GM19372 (cell line): ENCODE data around the gene ARAP3.
"Not testable (repeated sequence)": the region's sequence is repeated elsewhere in the genome, so short reads cannot be mapped to it uniquely, and the experiment has no call there.

Source experiments
- ATAC-seq: cut with Tn5 transposase; IDR thresholded peaks from one replicate; pipeline ENCODE4 v1.9.1; 2021; ENCODE audit warnings: mild to moderate bottlenecking, low read depth, moderate library complexity; ENCODE audit not compliant: unreplicated experiment

ARAP3 gene

DNA sequence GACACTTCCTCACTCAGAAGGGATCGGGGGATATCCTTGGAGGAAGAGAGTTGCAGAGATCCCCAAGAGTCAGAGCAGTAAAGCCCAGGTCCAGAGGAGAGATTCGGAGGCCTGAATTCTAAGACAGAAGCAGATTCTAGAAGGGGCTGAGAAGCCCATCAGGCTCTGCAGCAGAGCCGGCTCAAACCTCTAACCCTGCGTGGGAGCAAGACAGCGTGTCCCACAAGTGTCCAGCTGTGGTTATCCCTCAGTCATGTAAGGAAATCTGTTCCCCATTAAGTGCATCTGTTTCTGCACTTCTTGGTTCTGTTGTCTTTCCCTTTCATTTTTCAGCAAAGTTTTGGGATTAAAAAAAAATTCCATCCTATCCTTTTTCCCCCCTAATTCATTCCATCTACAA lies 58.4 kb downstream of the ARAP3 start:
- ATAC-seq, result no peak

DNA sequence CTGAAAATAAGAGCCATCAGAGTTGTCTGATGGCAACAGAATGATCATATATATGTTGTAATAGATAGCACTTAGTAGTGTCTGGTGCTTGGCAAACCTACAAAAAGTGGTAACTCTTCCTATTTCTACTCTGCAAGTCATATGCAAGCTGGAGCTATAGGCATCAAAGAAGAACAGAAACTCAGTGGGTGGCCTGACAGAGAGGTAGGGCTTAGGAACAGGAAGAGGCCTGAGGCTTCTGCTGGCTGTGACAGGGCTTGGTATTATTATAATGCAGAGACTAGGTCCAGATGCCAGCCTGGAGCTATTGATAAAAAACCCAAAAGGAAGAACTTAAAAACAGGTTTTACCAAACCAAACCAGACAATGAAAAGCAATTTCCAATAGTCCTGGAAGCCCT lies 58.8 kb downstream of the ARAP3 start:
- ATAC-seq, result peak; percentile 51

DNA sequence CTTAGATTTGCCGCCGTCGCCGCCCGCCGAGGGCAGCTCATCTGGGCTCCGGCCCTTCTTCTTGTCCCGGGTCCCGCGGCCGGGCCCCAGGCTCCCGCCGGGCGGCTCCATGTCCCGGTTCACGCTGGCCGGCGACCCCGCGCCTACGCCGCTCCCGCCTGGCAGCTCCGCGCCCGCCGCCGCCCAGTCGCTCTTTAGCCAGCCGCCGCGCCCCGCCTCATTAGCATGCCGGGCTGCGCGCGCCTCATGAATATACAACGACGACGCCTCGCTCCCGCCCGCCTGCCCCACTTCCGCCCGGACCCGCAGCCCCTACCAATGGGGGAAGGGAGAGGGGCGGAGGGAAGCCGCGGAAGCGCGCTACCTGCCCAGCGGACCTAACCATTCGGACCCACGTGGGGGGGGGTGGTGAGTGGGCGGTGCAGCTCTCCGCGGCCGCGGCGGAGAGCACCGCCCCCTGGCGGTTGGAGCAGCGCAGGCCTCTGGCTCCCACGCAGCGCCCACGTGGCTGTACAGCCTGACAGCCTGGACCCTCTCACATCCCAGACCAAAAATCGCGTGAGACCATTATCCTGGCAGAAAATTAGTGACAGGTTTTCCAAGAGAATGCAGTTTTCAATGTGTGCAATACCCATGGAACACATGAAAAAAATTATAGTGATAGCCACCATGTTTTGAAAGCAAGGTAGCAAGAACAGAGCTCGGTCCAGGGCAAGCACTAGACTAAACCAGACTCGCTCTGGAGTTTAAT lies 63.1 kb downstream of the ARAP3 start, which contains the start of gene DIAPH1:
Gene DIAPH1, minus strand, starts transcription at position 197 of the 751 bp plus-strand sequence. Its CDS starts 86 bp downstream, at position 111.
- ATAC-seq, result peak; percentile 78

DNA sequence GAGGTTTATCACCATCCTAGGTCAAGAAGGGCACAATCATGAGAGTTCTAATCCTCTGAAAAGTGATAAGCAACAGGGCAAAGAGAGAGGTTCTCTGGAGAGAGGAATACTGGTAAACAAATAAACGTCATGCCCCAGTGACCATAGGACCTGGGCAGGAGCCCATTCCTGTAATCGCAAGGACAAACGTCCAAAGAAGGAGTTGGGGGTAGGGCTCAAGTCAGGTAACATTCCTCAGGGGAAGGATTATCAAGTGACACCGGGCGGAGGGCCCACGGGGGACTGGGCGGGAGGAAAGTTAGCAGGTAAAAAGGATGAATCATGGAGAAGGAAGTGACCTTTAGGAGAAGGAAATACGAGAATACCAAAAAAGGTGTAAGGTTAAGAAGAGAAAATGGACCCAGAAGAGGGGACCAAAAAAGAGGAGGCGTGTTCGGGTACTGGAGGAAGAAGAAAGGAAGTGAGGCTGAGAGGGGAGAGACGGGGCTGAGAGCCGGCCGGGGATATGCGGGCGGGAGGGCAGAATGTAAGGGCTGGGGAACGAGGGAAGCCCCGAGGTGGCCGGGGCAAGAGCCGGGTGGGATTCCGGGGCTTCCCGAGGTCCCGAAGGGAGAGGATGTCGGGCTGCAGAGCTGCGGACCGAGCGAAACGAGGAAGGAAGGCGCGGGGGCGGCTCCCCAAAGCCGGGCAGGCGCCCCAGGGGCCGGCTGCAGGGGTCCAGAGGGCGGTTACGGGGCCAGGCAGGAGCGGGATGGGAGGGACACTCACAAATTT lies 63.8 kb downstream of the ARAP3 start:
- peak; percentile 25 for ATAC-seq

DNA sequence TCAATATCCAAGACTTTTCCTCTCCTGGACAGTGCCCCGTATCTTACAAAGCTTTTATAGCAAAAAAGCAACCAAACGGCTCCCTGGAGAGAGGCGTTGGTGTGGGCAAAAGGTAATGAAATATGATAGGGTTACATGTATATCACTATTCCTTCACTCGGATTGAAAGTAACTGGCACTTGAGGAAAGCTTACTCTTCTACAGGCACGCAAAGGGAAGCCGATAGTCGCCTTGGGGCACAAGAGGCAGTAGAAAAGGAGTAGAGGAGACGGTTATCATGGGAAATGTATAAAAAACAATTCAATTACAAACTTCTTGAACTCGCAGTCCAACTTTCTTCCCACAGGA lies 64.4 kb downstream of the ARAP3 start:
- ATAC-seq, result no peak

DNA sequence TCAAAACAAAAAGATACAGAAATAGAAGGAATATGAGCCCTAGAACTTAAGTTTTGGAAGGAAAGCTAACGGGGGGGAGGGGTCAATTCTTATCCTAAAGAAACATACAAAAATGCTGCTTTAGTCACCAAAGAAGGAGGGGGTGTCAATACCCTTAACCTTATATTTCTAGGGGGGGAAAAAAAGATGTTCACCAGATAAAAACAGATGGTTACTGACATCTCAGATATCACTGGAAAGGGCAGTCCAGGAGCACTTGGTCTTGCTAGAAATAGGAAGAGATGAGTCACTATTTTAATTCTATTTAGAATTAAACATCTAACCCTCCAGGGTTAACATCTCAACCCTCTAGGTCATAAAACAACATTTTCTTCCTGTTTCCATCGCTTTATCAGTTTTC lies 64.9 kb downstream of the ARAP3 start:
- no peak for ATAC-seq

DNA sequence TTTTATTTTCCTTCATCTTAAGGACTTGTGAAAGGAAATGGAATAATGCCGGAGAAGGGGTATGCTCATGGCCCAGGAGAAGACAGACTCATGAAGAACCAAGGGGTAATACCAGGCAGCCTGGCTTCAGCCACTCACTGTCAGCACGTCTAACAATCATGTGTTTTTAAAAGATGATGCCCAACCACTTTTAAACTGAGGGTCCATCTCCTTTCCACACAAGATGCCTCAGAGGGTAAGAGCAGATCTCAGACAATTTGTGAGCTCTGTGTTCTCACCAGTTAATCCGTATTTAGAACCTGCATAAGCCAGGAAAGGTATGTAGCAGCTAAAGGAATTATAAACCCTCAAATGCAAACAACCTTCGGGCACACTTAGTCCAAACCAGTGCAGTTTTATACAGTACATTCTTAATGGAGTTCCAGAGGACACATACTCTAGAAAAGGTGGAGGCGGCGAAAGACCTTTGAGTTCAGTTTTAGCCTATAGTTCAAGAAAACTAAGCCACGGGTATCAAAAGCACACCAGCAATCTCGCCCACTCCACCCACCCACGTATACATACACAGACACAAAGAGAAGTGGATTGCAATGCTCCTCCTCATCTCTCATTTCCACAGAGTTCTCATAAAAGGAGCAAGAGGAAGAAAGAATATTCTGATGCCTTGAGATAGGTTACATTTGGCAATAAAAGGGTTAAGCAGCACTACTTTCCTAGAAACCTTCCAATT lies 65.9 kb downstream of the ARAP3 start:
- no peak for ATAC-seq

DNA sequence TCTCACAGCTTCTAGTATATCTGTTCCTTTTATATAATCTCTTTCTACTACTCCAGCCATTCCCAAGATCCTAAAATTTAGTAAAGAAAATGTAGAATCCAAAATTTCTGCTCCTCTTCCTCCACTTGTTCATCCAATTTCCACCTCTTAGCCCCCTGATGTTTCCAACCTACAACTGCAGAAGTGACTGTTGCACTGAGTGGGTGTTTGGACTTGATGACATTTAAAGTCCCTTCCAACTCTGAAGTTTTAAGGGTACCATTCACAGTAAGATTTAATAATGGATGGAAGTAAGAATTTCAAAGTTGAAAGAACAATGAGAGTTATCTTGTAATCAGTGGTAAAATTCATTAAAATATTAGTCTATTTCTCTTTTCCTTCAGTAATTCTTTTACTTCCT lies 68.7 kb downstream of the ARAP3 start:
- ATAC-seq, result no peak

DNA sequence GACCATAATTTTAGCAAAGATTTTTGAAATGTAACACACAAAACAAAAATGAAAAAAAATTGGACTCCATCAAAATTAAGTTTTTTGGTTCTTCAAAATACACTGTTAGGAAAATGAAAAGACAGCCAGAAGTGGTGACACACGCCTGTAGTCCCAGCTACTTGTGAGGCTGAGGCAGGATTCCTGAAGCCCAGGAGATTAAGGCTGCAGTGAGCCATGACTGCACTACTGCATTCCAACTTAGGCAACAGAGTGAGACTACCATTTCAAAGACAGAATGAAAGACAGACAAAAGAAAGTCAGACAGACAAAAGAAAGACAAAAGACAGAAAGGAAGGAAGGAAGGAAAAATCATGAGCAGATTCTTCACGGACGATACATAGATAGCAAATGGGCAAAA lies 70.7 kb downstream of the ARAP3 start:
- no peak for ATAC-seq

DNA sequence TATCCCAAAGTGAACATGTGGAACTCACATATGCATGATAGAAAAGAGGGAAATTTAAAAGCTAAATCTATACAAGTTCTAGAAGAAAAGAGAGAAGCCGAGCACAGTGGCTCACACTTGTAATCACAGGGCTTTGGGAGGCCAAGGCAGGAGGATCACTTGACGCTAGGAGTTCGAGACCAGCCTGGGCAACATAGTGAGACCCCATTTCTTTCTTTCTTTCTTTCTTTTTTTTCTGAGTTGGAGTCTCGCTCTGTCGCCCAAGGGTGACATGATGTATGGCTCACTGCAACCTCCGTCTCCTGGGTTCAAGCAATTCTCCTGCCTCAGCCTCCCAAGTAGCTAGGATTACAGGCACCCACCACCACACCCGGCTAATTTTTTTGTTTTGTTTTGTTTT lies 72.1 kb downstream of the ARAP3 start:
- ATAC-seq, result not testable (repeated sequence)

DNA sequence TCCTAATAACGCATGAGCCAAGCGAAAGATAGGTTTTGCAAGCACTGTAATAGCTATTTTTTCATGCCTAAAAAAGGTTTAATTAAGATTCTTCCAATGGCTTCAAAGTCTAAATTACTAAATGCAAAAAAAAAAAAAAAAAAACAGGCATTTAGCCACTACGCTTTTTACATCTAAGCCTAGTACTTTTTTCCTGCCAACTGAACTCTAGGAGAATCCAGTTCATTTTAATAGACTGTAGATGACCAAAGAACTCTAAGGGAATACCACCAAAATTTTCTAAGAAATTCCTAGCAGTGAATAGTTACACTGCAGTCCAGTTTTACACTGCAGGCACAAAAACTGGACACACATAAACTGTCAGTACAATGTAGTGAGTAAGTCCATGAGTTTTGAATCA lies 73.0 kb downstream of the ARAP3 start:
- no peak for ATAC-seq

DNA sequence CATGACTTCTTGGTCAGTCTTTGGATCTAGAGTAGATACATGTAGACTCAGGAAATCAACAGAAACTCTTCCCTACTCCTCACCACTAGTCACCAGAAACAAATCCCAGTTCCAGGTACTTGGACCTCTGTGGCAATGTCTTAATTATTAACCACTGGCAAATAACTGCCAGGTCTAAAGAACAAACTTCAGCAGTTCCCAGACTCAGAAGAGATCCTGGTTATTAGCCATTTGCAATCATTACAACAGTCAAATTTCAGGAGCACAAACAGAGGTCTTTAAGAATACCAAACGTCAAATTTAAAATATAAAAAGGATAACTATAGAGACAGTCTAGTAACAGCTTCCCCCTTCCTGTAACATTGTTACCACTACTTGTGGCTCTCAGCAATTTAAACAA lies 73.5 kb downstream of the ARAP3 start:
- no peak for ATAC-seq

DNA sequence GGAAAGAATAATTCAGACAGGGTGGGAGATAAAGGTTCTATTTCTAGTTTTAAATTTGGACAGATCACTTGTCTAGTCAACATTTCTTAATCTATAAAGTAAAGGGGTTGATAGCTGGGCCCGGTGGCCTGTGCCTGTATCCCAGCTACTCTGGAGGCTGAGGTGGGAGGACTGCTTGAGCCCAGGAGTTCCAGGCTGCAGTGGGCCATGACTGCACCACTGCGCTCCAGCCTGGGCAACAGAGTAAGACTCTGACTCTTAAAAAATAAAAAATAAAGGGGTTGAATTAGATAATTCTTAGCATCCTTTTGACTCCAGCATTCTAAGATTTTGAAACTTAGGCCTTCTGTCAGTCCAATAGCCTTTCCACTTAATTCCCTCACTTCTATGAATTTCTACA lies 74.0 kb downstream of the ARAP3 start:
- ATAC-seq, result no peak

DNA sequence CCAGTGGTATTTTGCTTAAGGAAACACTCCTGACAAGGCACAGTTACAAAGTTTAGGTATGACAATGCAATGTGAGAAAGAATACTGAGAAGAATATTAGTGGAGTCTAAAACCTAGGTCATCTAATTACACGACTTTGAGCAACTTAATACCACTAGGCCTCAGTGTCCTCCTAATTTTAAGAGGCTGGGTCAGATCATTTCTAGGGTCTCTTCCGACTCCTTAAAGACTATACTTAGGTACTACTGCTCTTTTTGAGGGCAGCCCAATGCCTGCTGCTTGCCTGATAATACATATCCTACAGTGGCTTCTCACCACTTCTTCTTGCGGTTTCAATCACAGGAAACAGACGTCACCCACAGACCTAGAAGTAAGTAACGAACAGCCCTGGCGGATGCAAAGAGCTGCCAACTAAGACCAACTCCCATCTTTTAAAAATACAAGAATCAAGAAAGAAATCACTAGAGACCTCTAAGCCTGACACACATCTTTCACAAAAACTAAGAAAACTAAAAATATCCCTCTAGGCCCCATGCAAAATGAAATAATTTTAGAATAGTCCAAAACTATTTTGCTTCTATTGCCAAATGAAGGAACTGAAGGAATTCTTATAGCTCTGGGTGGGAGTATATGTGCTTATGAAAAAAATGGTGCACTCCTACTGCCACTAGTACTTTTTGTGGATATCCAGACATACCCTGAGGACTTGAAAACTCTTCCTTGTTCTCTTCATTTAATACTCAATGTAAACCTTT lies 76.3 kb downstream of the ARAP3 start:
- peak; percentile 99 for ATAC-seq

DNA sequence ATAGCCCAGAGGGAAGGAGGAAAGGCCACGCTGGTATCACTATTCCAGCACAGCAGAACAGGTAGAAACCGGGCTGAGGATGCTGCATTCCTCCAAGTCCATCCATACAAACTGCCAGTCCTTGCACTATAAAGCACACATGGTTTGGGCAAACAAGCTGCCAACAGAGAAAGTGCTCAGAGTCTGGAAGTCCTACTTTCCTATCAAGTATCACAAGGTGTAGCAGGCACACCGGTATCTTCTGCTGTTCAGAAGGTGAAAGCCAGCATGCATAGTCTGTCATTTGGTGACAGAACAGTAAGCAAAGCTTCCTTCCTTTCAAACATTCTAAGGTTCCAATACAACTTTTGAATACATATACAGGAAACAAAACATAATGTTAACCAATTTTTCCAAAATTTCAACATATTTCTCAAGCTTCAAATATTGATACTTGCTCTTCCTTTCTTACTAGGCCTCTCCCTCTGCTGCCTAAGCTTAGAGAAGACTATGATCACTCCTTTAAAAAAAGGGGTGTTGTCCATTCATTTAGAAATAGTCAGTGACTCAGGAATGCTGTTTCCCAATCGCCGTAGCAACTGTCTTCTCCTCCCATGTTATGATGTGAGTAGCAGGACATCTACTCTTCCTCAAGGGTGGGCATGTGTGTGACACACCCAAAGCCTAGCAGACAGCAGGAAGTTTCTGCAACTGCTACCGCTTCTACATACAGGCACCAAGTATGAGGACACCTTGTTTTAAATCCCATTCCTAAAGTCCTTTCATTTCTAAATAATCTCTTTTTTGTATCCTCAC lies 77.9 kb downstream of the ARAP3 start:
- no peak for ATAC-seq
